Measurements from ENCODE around the gene DNAH6.
"Not testable (repeated sequence)": the region's sequence is repeated elsewhere in the genome, so short reads cannot be mapped to it uniquely, and the experiment has no call there.

DNA sequence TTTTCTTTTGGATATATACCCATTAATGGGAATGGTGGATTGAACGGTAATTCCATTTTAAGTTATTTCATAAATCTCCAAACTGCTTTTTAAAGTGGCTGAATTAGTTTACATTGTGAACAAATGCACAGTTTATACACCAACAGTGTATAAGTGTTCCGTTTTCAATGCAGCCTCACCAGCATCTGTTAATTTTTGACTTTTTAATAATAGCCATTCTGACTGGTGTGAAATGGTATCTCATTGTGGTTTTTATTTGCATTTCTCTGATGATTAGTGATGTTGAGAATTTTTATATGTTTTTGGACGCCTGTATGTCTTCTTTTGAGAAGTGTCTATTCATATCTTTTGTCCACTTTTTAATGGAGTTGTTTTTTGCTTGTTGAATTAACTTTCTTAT is 257.3 kb downstream of the DNAH6 start:
- not testable (repeated sequence) for TF ChIP-seq RARB (CRISPR knock-in tag; IDR thresholded peaks at IDR 0.05); ISL1 (CRISPR knock-in tag; IDR thresholded peaks at IDR 0.05); ZFP30 (CRISPR knock-in tag; IDR thresholded peaks at IDR 0.05); ZFP3 (CRISPR knock-in tag; IDR thresholded peaks at IDR 0.05); ARNTL (CRISPR knock-in tag; IDR thresholded peaks at IDR 0.05; ENCODE audit: borderline replicate concordance, low read depth); ZNF8 (CRISPR knock-in tag; IDR thresholded peaks at IDR 0.05); BACH2 (CRISPR knock-in tag; IDR thresholded peaks at IDR 0.05; ENCODE audit: borderline replicate concordance); PPARA (CRISPR knock-in tag; IDR thresholded peaks at IDR 0.05; ENCODE audit: borderline replicate concordance)
- TF ChIP-seq, protein P1, sequence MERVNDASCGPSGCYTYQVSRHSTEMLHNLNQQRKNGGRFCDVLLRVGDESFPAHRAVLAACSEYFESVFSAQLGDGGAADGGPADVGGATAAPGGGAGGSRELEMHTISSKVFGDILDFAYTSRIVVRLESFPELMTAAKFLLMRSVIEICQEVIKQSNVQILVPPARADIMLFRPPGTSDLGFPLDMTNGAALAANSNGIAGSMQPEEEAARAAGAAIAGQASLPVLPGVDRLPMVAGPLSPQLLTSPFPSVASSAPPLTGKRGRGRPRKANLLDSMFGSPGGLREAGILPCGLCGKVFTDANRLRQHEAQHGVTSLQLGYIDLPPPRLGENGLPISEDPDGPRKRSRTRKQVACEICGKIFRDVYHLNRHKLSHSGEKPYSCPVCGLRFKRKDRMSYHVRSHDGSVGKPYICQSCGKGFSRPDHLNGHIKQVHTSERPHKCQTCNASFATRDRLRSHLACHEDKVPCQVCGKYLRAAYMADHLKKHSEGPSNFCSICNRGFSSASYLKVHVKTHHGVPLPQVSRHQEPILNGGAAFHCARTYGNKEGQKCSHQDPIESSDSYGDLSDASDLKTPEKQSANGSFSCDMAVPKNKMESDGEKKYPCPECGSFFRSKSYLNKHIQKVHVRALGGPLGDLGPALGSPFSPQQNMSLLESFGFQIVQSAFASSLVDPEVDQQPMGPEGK (CRISPR knock-in tag; IDR thresholded peaks at IDR 0.05; ENCODE audit: borderline replicate concordance) = not testable (repeated sequence)
- TF ChIP-seq, protein P2, sequence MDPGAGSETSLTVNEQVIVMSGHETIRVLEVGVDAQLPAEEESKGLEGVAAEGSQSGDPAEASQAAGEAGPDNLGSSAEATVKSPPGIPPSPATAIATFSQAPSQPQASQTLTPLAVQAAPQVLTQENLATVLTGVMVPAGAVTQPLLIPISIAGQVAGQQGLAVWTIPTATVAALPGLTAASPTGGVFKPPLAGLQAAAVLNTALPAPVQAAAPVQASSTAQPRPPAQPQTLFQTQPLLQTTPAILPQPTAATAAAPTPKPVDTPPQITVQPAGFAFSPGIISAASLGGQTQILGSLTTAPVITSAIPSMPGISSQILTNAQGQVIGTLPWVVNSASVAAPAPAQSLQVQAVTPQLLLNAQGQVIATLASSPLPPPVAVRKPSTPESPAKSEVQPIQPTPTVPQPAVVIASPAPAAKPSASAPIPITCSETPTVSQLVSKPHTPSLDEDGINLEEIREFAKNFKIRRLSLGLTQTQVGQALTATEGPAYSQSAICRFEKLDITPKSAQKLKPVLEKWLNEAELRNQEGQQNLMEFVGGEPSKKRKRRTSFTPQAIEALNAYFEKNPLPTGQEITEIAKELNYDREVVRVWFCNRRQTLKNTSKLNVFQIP (CRISPR knock-in tag; IDR thresholded peaks at IDR 0.05; ENCODE audit: borderline replicate concordance, low read depth) = not testable (repeated sequence)
- TF ChIP-seq, protein P3, sequence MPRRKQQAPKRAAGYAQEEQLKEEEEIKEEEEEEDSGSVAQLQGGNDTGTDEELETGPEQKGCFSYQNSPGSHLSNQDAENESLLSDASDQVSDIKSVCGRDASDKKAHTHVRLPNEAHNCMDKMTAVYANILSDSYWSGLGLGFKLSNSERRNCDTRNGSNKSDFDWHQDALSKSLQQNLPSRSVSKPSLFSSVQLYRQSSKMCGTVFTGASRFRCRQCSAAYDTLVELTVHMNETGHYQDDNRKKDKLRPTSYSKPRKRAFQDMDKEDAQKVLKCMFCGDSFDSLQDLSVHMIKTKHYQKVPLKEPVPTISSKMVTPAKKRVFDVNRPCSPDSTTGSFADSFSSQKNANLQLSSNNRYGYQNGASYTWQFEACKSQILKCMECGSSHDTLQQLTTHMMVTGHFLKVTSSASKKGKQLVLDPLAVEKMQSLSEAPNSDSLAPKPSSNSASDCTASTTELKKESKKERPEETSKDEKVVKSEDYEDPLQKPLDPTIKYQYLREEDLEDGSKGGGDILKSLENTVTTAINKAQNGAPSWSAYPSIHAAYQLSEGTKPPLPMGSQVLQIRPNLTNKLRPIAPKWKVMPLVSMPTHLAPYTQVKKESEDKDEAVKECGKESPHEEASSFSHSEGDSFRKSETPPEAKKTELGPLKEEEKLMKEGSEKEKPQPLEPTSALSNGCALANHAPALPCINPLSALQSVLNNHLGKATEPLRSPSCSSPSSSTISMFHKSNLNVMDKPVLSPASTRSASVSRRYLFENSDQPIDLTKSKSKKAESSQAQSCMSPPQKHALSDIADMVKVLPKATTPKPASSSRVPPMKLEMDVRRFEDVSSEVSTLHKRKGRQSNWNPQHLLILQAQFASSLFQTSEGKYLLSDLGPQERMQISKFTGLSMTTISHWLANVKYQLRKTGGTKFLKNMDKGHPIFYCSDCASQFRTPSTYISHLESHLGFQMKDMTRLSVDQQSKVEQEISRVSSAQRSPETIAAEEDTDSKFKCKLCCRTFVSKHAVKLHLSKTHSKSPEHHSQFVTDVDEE (CRISPR knock-in tag; IDR thresholded peaks at IDR 0.05) = not testable (repeated sequence)
- TF ChIP-seq, protein P4, sequence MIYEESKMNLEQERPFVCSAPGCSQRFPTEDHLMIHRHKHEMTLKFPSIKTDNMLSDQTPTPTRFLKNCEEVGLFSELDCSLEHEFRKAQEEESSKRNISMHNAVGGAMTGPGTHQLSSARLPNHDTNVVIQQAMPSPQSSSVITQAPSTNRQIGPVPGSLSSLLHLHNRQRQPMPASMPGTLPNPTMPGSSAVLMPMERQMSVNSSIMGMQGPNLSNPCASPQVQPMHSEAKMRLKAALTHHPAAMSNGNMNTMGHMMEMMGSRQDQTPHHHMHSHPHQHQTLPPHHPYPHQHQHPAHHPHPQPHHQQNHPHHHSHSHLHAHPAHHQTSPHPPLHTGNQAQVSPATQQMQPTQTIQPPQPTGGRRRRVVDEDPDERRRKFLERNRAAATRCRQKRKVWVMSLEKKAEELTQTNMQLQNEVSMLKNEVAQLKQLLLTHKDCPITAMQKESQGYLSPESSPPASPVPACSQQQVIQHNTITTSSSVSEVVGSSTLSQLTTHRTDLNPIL (CRISPR knock-in tag; IDR thresholded peaks at IDR 0.05; ENCODE audit: low read depth) = not testable (repeated sequence)

Measured in SK-N-SH treated with all-trans-retinoic acid at 6 μM for 48 hours (cell line).